ENCODE data around the gene BDNF.

The BDNF gene

GRCh38 chr11:27625347-27625912, 74.8 kb downstream of the BDNF start:
- no peak for DNase-seq

GRCh38 chr11:27623945-27624523, 76.2 kb downstream of the BDNF start:
- no peak for DNase-seq

- no peak for DNase-seq
Measured at GRCh38 chr11:27622541-27623300, 77.5 kb downstream of the BDNF start.

GRCh38 chr11:27621405-27622161, 78.7 kb downstream of the BDNF start:
- DNase-seq = no peak

GRCh38 chr11:27619763-27620335, 80.4 kb downstream of the BDNF start:
- no peak for DNase-seq

GRCh38 chr11:27619039-27619574, 81.1 kb downstream of the BDNF start:
- no peak for DNase-seq

- no peak for DNase-seq
Measured at GRCh38 chr11:27618281-27618915, 81.9 kb downstream of the BDNF start.

- no peak for DNase-seq
Measured at GRCh38 chr11:27616711-27617110, 83.5 kb downstream of the BDNF start.

GRCh38 chr11:27615833-27616232, 84.4 kb downstream of the BDNF start:
- no peak for DNase-seq

GRCh38 chr11:27614092-27614491, 86.2 kb downstream of the BDNF start:
- DNase-seq = no peak

- DNase-seq = no peak
Measured at GRCh38 chr11:27612932-27613880, 87.0 kb downstream of the BDNF start.

- no peak for DNase-seq
Measured at GRCh38 chr11:27611947-27612455, 88.3 kb downstream of the BDNF start.

GRCh38 chr11:27611390-27611789, 88.9 kb downstream of the BDNF start:
- DNase-seq = no peak

GRCh38 chr11:27610946-27611345, 89.3 kb downstream of the BDNF start:
- no peak for DNase-seq

GRCh38 chr11:27610280-27610679, 90.0 kb downstream of the BDNF start:
- no peak for DNase-seq

- no peak for DNase-seq
Measured at GRCh38 chr11:27608951-27609350, 91.3 kb downstream of the BDNF start.

GRCh38 chr11:27605422-27605821, 94.8 kb downstream of the BDNF start:
- no peak for DNase-seq
